ENCODE measurements around the gene CHRNA4.

The CHRNA4 gene

GRCh38 chr20:63377256-63377941, 16.2 kb upstream of the CHRNA4 start:
- no peak for DNase-seq (ENCODE audit: low spot score)

GRCh38 chr20:63376283-63377250, 15.4 kb upstream of the CHRNA4 start:
- no peak for DNase-seq (ENCODE audit: low spot score)

- no peak for DNase-seq (ENCODE audit: low spot score)
These were observed 14.3 kb upstream of the CHRNA4 start for GRCh38 chr20:63375438-63375837.

- no peak for DNase-seq (ENCODE audit: low spot score)
These were observed 13.4 kb upstream of the CHRNA4 start for GRCh38 chr20:63374504-63374903.

GRCh38 chr20:63373996-63374395, 12.8 kb upstream of the CHRNA4 start:
- DNase-seq (ENCODE audit: low spot score) = no peak

- no peak for DNase-seq (ENCODE audit: low spot score)
These were observed 12.1 kb upstream of the CHRNA4 start for GRCh38 chr20:63372971-63373885.

- DNase-seq (ENCODE audit: low spot score) = no peak
These were observed 10.2 kb upstream of the CHRNA4 start for GRCh38 chr20:63371291-63371865.

GRCh38 chr20:63370618-63371187, 9.6 kb upstream of the CHRNA4 start:
- no peak for DNase-seq (ENCODE audit: low spot score)

GRCh38 chr20:63369724-63370617, 8.8 kb upstream of the CHRNA4 start:
- no peak for DNase-seq (ENCODE audit: low spot score)

- DNase-seq (ENCODE audit: low spot score) = no peak
These were observed 7.9 kb upstream of the CHRNA4 start for GRCh38 chr20:63369024-63369530.

- DNase-seq (ENCODE audit: low spot score) = no peak
These were observed 7.0 kb upstream of the CHRNA4 start for GRCh38 chr20:63368151-63368550.

GRCh38 chr20:63367446-63368055, 6.4 kb upstream of the CHRNA4 start:
- no peak for DNase-seq (ENCODE audit: low spot score)

- DNase-seq (ENCODE audit: low spot score) = no peak
These were observed 5.5 kb upstream of the CHRNA4 start for GRCh38 chr20:63366390-63367365.

- no peak for DNase-seq (ENCODE audit: low spot score)
These were observed 4.6 kb upstream of the CHRNA4 start for GRCh38 chr20:63365601-63366389.

GRCh38 chr20:63364801-63365585, 3.8 kb upstream of the CHRNA4 start:
- DNase-seq (ENCODE audit: low spot score) = no peak

GRCh38 chr20:63363981-63364561, 2.9 kb upstream of the CHRNA4 start:
- no peak for DNase-seq (ENCODE audit: low spot score)

Data from NAMALWA (cell line).